Measurements from ENCODE around the gene HSPA12A. TPM values are rescaled to one million over a fixed set of nuclear protein-coding genes. Genes with fewer than 3 reads are reported as not detected.
"Not testable (repeated sequence)": the region's sequence is repeated elsewhere in the genome, so short reads cannot be mapped to it uniquely, and the experiment has no call there.

The HSPA12A gene
- total RNA-seq, 2 donors from 2014 or later = 5.7 to 19.4 TPM

- Histone ChIP-seq H3K27ac (no peak overlapping the region), H3K27me3 (replicated peaks; ENCODE audit: insufficient read depth) (no peaks in the 10 kb centered on the region), H3K36me3 (no peaks in the 10 kb centered on the region), H3K9me3 (no peaks in the 10 kb centered on the region), H3K4me3 (no peak overlapping the region), H3K4me1 (replicated peaks) (no peaks in the 10 kb centered on the region)
- no peak for DNase-seq (ENCODE audit: low spot score)
- intact Hi-C loops (cut with DNase I) = no loop called here
- 85% methylated on average over 2 of the region's 2 CpGs for WGBS
- TF ChIP-seq POLR2A (IDR thresholded peaks at IDR 0.05) (no peak), POLR2AphosphoS5 (IDR thresholded peaks at IDR 0.05) (no peak), CTCF (IDR thresholded peaks at IDR 0.05) (no peak)
Measured at GRCh38 chr10:116712989-116713543, 29.3 kb downstream of the HSPA12A start.

GRCh38 chr10:116712519-116712918, 29.8 kb downstream of the HSPA12A start:
- intact Hi-C loops (cut with DNase I) = no loop called here
- H3K27me3 ChIP-seq (replicated peaks; ENCODE audit: insufficient read depth) = no peaks in the 10 kb centered on the region
- H3K27ac ChIP-seq = no peak overlapping the region
- no peaks in the 10 kb centered on the region for H3K36me3 ChIP-seq
- no peaks in the 10 kb centered on the region for H3K4me1 ChIP-seq (replicated peaks)
- no peak for TF ChIP-seq POLR2AphosphoS5 (IDR thresholded peaks at IDR 0.05)
- TF ChIP-seq POLR2A (IDR thresholded peaks at IDR 0.05) = no peak
- TF ChIP-seq CTCF (IDR thresholded peaks at IDR 0.05) = no peak
- DNase-seq (ENCODE audit: low spot score) = no peak
- H3K4me3 ChIP-seq = no peak overlapping the region
- H3K9me3 ChIP-seq = no peaks in the 10 kb centered on the region
- 52% methylated on average over 3 of the region's 3 CpGs for WGBS

DNA sequence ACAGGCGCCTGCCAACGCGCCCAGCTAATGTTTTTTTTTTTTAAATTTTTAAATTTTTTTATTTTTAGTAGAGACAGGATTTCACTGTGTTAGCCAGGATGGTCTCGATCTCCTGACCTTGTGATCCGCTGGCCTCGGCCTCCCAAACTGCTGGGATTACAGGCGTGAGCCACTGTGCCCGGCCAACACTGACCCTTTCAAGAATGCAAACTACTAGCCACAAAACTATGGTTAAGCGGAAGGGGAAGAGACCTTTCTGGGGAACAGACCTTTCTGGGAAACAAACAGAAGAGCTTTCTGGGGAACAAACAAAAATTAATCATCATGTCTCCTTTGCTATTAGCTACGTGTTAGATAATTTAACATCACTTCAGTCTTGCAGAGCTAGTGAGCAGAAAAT, 30.6 kb downstream of the HSPA12A start:
- H3K4me1 ChIP-seq (replicated peaks); H3K36me3 ChIP-seq; H3K4me3 ChIP-seq; DNase-seq (ENCODE audit: low spot score); H3K27ac ChIP-seq; intact Hi-C loops (cut with DNase I); H3K27me3 ChIP-seq (replicated peaks; ENCODE audit: insufficient read depth); H3K9me3 ChIP-seq: not testable (repeated sequence)
- WGBS = 89% methylated on average over 10 of the region's 10 CpGs

DNA sequence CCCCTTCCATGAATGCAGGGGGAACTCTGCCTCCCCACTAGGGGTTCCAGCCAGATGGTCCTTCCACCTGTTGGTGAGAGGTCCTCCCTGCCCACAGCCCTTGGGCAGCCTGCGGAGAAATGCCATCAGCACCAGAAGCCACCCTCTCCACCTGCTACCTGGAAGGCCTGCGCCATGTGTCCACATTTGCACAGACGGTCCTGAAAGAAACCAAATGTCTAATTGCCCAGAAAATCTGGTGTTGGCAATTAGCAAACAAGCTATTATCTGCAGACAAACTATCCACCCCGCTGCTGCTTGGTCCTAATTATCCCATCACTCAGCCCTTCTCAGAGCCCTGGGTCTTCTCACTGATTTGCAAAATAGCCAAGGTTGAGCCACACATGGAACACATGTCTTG, 32.3 kb downstream of the HSPA12A start:
- no peaks in the 10 kb centered on the region for H3K9me3 ChIP-seq
- intact Hi-C loops (cut with DNase I) = no loop called here
- 95% methylated on average over 4 of the region's 4 CpGs for WGBS
- no peaks in the 10 kb centered on the region for H3K36me3 ChIP-seq
- H3K4me1 ChIP-seq (replicated peaks) = no peaks in the 10 kb centered on the region
- H3K27me3 ChIP-seq (replicated peaks; ENCODE audit: insufficient read depth) = no peaks in the 10 kb centered on the region
- no peak for DNase-seq (ENCODE audit: low spot score)
- no peak for TF ChIP-seq CTCF (IDR thresholded peaks at IDR 0.05)
- no peak for TF ChIP-seq POLR2AphosphoS5 (IDR thresholded peaks at IDR 0.05)
- no peak for TF ChIP-seq POLR2A (IDR thresholded peaks at IDR 0.05)
- no peak overlapping the region for H3K27ac ChIP-seq
- H3K4me3 ChIP-seq = no peak overlapping the region

DNA sequence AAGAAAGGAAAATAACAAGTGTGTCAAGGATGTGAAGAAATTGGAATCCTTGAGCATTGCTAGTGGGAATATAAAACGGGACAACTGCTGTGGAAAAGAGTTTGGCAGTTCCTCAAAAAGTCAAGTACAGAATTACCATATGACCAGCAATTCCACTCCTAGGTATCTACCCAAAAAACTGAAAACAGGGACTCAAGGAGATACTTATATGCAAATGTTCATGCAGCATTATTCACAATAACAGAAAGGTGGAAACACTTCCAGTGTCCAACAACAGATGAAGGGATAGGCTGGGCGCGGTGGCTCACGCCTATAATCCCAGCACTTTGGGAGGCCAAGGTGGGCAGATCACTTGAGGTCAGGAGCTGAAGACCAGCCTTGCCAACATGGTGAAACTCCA, 33.5 kb downstream of the HSPA12A start:
- H3K27ac ChIP-seq = no peak overlapping the region
- 88% methylated on average over 4 of the region's 4 CpGs for WGBS
- no peak overlapping the region for H3K4me3 ChIP-seq
- H3K9me3 ChIP-seq = no peaks in the 10 kb centered on the region
- no peaks in the 10 kb centered on the region for H3K27me3 ChIP-seq (replicated peaks; ENCODE audit: insufficient read depth)
- DNase-seq (ENCODE audit: low spot score) = no peak
- TF ChIP-seq CTCF (IDR thresholded peaks at IDR 0.05) (no peak), POLR2A (IDR thresholded peaks at IDR 0.05) (no peak), POLR2AphosphoS5 (IDR thresholded peaks at IDR 0.05) (no peak)
- intact Hi-C loops (cut with DNase I) = no loop called here
- H3K4me1 ChIP-seq (replicated peaks) = no peaks in the 10 kb centered on the region
- no peaks in the 10 kb centered on the region for H3K36me3 ChIP-seq

Measured in prostate gland (tissue), 2 donors.